H1 (cell line): Measurements from ENCODE around the gene GDF15. TPM values are rescaled to one million over a fixed set of nuclear protein-coding genes. Genes with fewer than 3 reads are reported as not detected.

Experiments used
- CTCF ChIA-PET: fragments of 300-600 bp; sonication (Branson Sonifier 250); formaldehyde crosslinking; loops from one replicate; lab custom pipeline; 2021; ENCODE audit not compliant: partially characterized antibody; lab: Charles Lee
- POLR2A ChIA-PET: fragments of 300-600 bp; sonication (Branson Sonifier 250); formaldehyde crosslinking; loops from one replicate; lab custom pipeline; 2021; ENCODE audit warnings: inconsistent platforms; ENCODE audit not compliant: partially characterized antibody; lab: Charles Lee
- DNase-seq, 2 experiments: peaks; one replicate each; pipeline versions ENCODE4 v3.0.0 to v3.0.0-alpha.2; 2010 to 2022; ENCODE audit warnings: low spot score in 2 of 2, low read depth in 1 of 2, mixed read lengths in 1 of 2
- FAIRE-seq: peaks from 2 replicates; lab custom pipeline; 2011; peaks lifted over from hg19 to GRCh38; lab: Jason Lieb, UNC
- H2AFZ ChIP-seq: 2 replicates; pipeline ENCODE4 v1.8.1; 2012; ENCODE audit warnings: low read length, inconsistent platforms
- H2AK5ac ChIP-seq: 2 replicates; pipeline ENCODE4 v1.6.1; 2013; ENCODE audit warnings: low read depth, low read length
- H2BK120ac ChIP-seq: replicated peaks from 2 replicates; pipeline ENCODE3; 2013; ENCODE audit warnings: low read depth, low read length, inconsistent platforms
- H2BK12ac ChIP-seq: 2 replicates; pipeline ENCODE4 v1.6.1; 2013; ENCODE audit warnings: low read depth, low read length
- H2BK15ac ChIP-seq: 2 replicates; pipeline ENCODE4 v1.6.1; 2013; ENCODE audit warnings: low read length
- H2BK20ac ChIP-seq: 2 replicates; pipeline ENCODE4 v1.6.1; 2013; ENCODE audit warnings: low read length
- H2BK5ac ChIP-seq: 2 replicates; pipeline ENCODE4 v1.6.1; 2013; ENCODE audit warnings: low read depth, low read length
- H3K14ac ChIP-seq: 2 replicates; pipeline ENCODE4 v1.6.1; 2013; ENCODE audit warnings: inconsistent platforms; ENCODE audit not compliant: insufficient read length
- H3K18ac ChIP-seq: 2 replicates; pipeline ENCODE4 v1.6.1; 2013; ENCODE audit warnings: low read length; ENCODE audit errors: extremely low read depth
- H3K23ac ChIP-seq: 2 replicates; pipeline ENCODE4 v1.6.1; 2013; ENCODE audit warnings: inconsistent platforms; ENCODE audit not compliant: insufficient read length
- H3K23me2 ChIP-seq: 2 replicates; pipeline ENCODE4 v1.6.1; 2013; ENCODE audit warnings: low read depth, low read length
- H3K27ac ChIP-seq: 2 replicates; pipeline ENCODE4 v1.6.1; 2011; ENCODE audit warnings: low read depth, low read length, inconsistent platforms
- H3K27me3 ChIP-seq, 4 experiments: replicated peaks in 1 of 4; 1 replicate in 1 of 4; 2 replicates in 3 of 4; pipeline versions ENCODE4 v1.6.1 to v1.8.1; 2011 to 2013; ENCODE audit warnings: low read length in 3 of 4, mild to moderate bottlenecking in 3 of 4, inconsistent platforms in 2 of 4, mixed read lengths in 2 of 4, moderate library complexity in 1 of 4; ENCODE audit not compliant: control insufficient read depth in 3 of 4, insufficient read depth in 3 of 4; ENCODE audit errors: extremely low read depth in 1 of 4
- H3K36me3 ChIP-seq, 4 experiments: 2 replicates each; pipeline versions ENCODE4 v1.6.1 to v1.8.1; 2011 to 2013; ENCODE audit warnings: mild to moderate bottlenecking in 4 of 4, low read length in 3 of 4, moderate library complexity in 2 of 4, control low read depth in 1 of 4, inconsistent platforms in 1 of 4; ENCODE audit not compliant: insufficient read depth in 4 of 4, control insufficient read depth in 2 of 4
- H3K4ac ChIP-seq: replicated peaks from 2 replicates; pipeline ENCODE3; 2013; ENCODE audit warnings: low read length, low read depth, mixed read lengths, inconsistent platforms; ENCODE audit not compliant: insufficient read length
- H3K4me1 ChIP-seq, 4 experiments: replicated peaks in 1 of 4; 1 replicate in 1 of 4; 2 replicates in 3 of 4; pipeline versions ENCODE4 v1.6.1 to v1.8.1; 2011 to 2013; ENCODE audit warnings: low read length in 3 of 4, inconsistent platforms in 2 of 4, mixed read lengths in 1 of 4; ENCODE audit not compliant: insufficient read depth in 4 of 4, control insufficient read depth in 3 of 4
- H3K4me2 ChIP-seq, 2 experiments: 2 replicates each; pipeline versions ENCODE4 v1.6.1 to v1.8.1; 2011 to 2013; ENCODE audit warnings: low read depth in 2 of 2, low read length in 2 of 2, control low read depth in 1 of 2, inconsistent platforms in 1 of 2, mild to moderate bottlenecking in 1 of 2; ENCODE audit not compliant: insufficient read depth in 1 of 2
- H3K4me3 ChIP-seq, 4 experiments: fragments of 200-600, 300-600 bp in 1 of 4; sonication (generic), shearing (Covaris generic), sonication (Bioruptor Twin) in 1 of 4; 2 replicates each; pipeline versions ENCODE4 v1.5.1 to v1.8.1; 2011 to 2016; ENCODE audit warnings: low read length in 4 of 4, low read depth in 3 of 4, control low read depth in 2 of 4, inconsistent platforms in 2 of 4, mild to moderate bottlenecking in 2 of 4, mixed read lengths in 1 of 4, moderate library complexity in 1 of 4; ENCODE audit not compliant: insufficient read depth in 2 of 4; ENCODE audit errors: extremely low read depth in 1 of 4
- H3K56ac ChIP-seq: replicated peaks from 2 replicates; pipeline ENCODE3; 2013; ENCODE audit warnings: low read depth, mild to moderate bottlenecking, mixed read lengths, low read length, inconsistent platforms; ENCODE audit not compliant: insufficient read length
- H3K79me1 ChIP-seq: 2 replicates; pipeline ENCODE4 v1.6.1; 2013; ENCODE audit warnings: low read depth, low read length, control low read depth
- H3K79me2 ChIP-seq, 2 experiments: 2 replicates each; pipeline versions ENCODE4 v1.6.1 to v1.8.1; 2012 to 2013; ENCODE audit warnings: low read length in 2 of 2, mild to moderate bottlenecking in 2 of 2, inconsistent platforms in 1 of 2; ENCODE audit not compliant: insufficient read depth in 2 of 2, control insufficient read depth in 1 of 2
- H3K9ac ChIP-seq, 4 experiments: replicated peaks in 1 of 4; 1 replicate in 1 of 4; 2 replicates in 3 of 4; pipeline versions ENCODE4 v1.6.1 to v1.8.1; 2011 to 2013; ENCODE audit warnings: low read depth in 3 of 4, low read length in 3 of 4, control low read depth in 2 of 4, mild to moderate bottlenecking in 2 of 4, moderate library complexity in 2 of 4, inconsistent platforms in 1 of 4; ENCODE audit errors: extremely low read depth in 1 of 4
- H3K9me3 ChIP-seq, 2 experiments: 2 replicates each; pipeline versions ENCODE4 v1.6.1 to v1.8.1; 2012 to 2013; ENCODE audit warnings: mild to moderate bottlenecking in 2 of 2, moderate library complexity in 2 of 2, control low read depth in 1 of 2, inconsistent platforms in 1 of 2, low read depth in 1 of 2, low read length in 1 of 2, mixed read lengths in 1 of 2; ENCODE audit not compliant: insufficient read depth in 2 of 2
- H4K20me1 ChIP-seq, 2 experiments: replicated peaks in 1 of 2; 2 replicates each; pipeline versions ENCODE3 to v1.8.1; 2011 to 2013; ENCODE audit warnings: inconsistent platforms in 2 of 2, low read length in 2 of 2, mild to moderate bottlenecking in 1 of 2; ENCODE audit not compliant: insufficient read depth in 2 of 2, control insufficient read depth in 1 of 2
- H4K5ac ChIP-seq: 2 replicates; pipeline ENCODE4 v1.6.1; 2013; ENCODE audit warnings: low read length, low read depth, mixed read lengths, inconsistent platforms; ENCODE audit not compliant: insufficient read length
- H4K8ac ChIP-seq: 2 replicates; pipeline ENCODE4 v1.8.0; 2013; ENCODE audit warnings: mild to moderate bottlenecking, moderate library complexity, low read length, inconsistent platforms; ENCODE audit not compliant: insufficient read depth; ENCODE audit errors: extremely low read depth
- H4K91ac ChIP-seq: replicated peaks from 2 replicates; pipeline ENCODE3; 2013; ENCODE audit warnings: low read length, mixed read lengths, inconsistent platforms; ENCODE audit not compliant: insufficient read length
- HDAC2 ChIP-seq, 2 experiments: fragments of 300-600 bp in 1 of 2; sonication (generic) in 1 of 2; IDR thresholded peaks; 2 replicates each; pipeline ENCODE4 v1.6.1; 2011 to 2012; ENCODE audit warnings: low read depth in 2 of 2, low read length in 2 of 2, mild to moderate bottlenecking in 2 of 2, moderate library complexity in 2 of 2, borderline replicate concordance in 1 of 2, inconsistent platforms in 1 of 2
- KDM1A ChIP-seq: fragments of 200-600, 300-600 bp; sonication (generic); IDR thresholded peaks from 2 replicates; pipeline ENCODE4 v1.7.1; 2016; ENCODE audit warnings: mild to moderate bottlenecking, low read length, borderline replicate concordance
- RFX5 ChIP-seq: IDR thresholded peaks from 2 replicates; pipeline ENCODE4 v1.6.1; 2011; ENCODE audit warnings: low read depth, low read length, improper control_type of control experiment, borderline replicate concordance
- WGBS, 2 experiments: shearing (Covaris generic) in 1 of 2; methylation state at CpG; one replicate each; pipeline versions ENCODE4 v1.1.6 to v1.1.7; 2013 to 2015; ENCODE audit warnings: low lambda C conversion rate in 2 of 2, mixed read lengths in 2 of 2, inconsistent platforms in 1 of 2, low coverage in 1 of 2, missing lambda C conversion rate in 1 of 2; ENCODE audit not compliant: insufficient replicate concordance in 2 of 2, insufficient coverage in 1 of 2, insufficient read length in 1 of 2; ENCODE audit errors: extremely low coverage in 1 of 2, missing lambda C conversion rate in 1 of 2; 5-methylcytosine and 5-hydroxymethylcytosine counted together
- polyA plus RNA-seq, 7 experiments: library from polyadenylated mRNA; depleted of rRNA in 3 of 7; stranded (reverse) in 5 of 7; unstranded in 2 of 7; fragments of >200 nt in 5 of 7; fragments of 200-250 nt in 2 of 7; gene quantifications; 1 replicate in 5 of 7; 2 replicates in 1 of 7; 4 replicates in 1 of 7; pipeline versions ENCODE4 v1.2.1 to v1.2.3, GENCODE V29; 2011 to 2013; ENCODE audit warnings: missing spikeins in 2 of 7, mixed read lengths in 2 of 7
- total RNA-seq: library from RNA; stranded (reverse); fragmentation: NEBNext Ultra II Directional; extraction: Animal tissue kit (Norgen Biotek cat#: 25700); gene quantifications from 2 replicates; pipeline ENCODE4 v1.2.1, GENCODE V29; 2021
- TF ChIP-seq, protein P1 (sequence below): IDR thresholded peaks from 2 replicates; pipeline ENCODE4 v1.6.1; 2011; ENCODE audit warnings: low read length, improper control_type of control experiment

The GDF15 gene
- total and polyA plus RNA-seq, 2 of the 8 experiments (the other 6 are each of a cell fraction or from before 2014, with no cell fraction given) = 4.1 to 8.5 TPM

DNA sequence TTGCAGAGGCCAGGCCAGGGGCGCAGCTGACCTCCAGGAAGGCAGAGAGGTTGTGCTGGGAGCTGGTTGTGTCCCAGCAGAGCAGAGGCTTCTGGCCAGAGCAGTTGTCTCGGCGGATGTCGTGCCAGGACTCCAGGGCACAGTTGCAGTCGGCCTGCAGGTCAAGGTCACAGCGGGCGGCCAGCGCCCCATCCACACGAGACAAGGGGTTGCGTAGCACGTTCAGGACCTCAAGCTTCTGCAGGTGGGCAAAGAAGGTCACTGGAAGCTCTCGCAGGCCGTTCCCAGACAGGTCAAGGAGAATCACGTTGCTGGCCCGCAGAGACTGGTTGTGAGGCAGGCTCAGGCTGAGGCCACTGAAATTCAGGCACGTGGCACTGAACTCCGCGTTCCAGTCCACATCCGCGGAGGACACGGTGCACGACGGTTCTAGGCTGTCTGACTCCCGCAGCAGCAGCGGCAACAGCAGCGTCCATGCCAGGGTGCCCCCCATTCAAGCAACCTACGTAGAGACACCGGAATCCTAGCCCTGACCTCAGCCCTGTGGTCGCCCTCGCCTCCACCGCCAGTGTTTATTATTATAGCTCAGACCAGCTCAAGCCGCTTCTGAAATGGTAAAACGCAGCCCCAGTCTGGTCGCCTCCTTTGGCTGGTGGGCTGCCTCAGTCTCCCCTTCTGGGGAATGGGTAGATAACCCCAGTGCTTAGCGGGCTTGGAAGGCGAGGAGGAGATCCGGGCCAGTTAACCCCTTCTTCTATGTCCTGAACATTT, 10.7 kb downstream of the GDF15 start:
- Histone ChIP-seq H3K79me2 (no peaks in the 10 kb centered on the region), H3K18ac (peak overlapping the region; percentile 38; the same call in 1 of the 2 replicates), H3K27me3 (peaks cover 0 to 3% (median under 1%) of the 10 kb centered on the region in 4 experiments; a peak in 3 of 7 replicates), H4K8ac (peak overlapping the region; percentile 29; the same call in 1 of the 2 replicates), H2BK5ac (peak overlapping the region; percentile 69; the same call in 1 of the 2 replicates), H4K91ac (peak overlapping the region; percentile 2), H3K4me1 (peaks cover 0 to 12% (median 4%) of the 10 kb centered on the region in 4 experiments; a peak in 5 of 7 replicates), H3K9me3 (no peaks in the 10 kb centered on the region), H4K5ac (no peak overlapping the region), H2AFZ (0 out of 2 replicates have a peak overlapping the region, but pooled peaks have one; percentile 12), H3K23me2 (no peaks in the 10 kb centered on the region), H3K27ac (no peak overlapping the region), H4K20me1 (no peaks in the 10 kb centered on the region), H3K23ac (no peak overlapping the region), H2BK12ac (peak overlapping the region; percentile 45; the same call in 1 of the 2 replicates), H2BK120ac (no peak overlapping the region), H3K14ac (no peak overlapping the region), H3K9ac (no peak overlapping the region; a peak in 2 of 7 replicates), H3K79me1 (no peaks in the 10 kb centered on the region), H3K4ac (peak overlapping the region; percentile 75), H3K4me3 (peak overlapping the region in 1 of 4 experiments; percentile 51; a peak in 3 of 8 replicates), H2BK15ac (peak overlapping the region; percentile 25; the same call in 1 of the 2 replicates), H3K36me3 (no peaks in the 10 kb centered on the region), H3K4me2 (peak overlapping the region; percentile 26 to 63; a peak in 2 of 4 replicates), H2AK5ac (0 out of 2 replicates have a peak overlapping the region, but pooled peaks have one; percentile 33), H2BK20ac (peak overlapping the region; percentile 8; the same call in 1 of the 2 replicates), H3K56ac (no peak overlapping the region)
- POLR2A ChIA-PET = interaction anchor here (0.8 to 3.4 kb wide), 7 partner anchors 20 to 126 kb away, joined by 3 to 12 read pairs (median 3); partner anchors contain the start of gene JUND
- 86% methylated on average over 37 of the region's 37 CpGs; no CpG with 5 or more reads in 1 of the 2 experiments for WGBS, 2 experiments
- DNase-seq = no peak
- CTCF ChIA-PET = interaction anchor here (0.7 to 12.8 kb wide), 10 partner anchors 8 to 118 kb away, joined by 3 to 174 read pairs (median 4); partner anchors contain the start of gene GDF15
- peak in 1 of 2 experiments; percentile 75; a peak in 1 of 4 replicates for TF ChIP-seq HDAC2 (IDR thresholded peaks at IDR 0.05; ENCODE audit: borderline replicate concordance in 1 of 2, low read depth in 2 of 2, low read length in 2 of 2)
- peak; percentile 95 for TF ChIP-seq KDM1A
- TF ChIP-seq, protein P1, sequence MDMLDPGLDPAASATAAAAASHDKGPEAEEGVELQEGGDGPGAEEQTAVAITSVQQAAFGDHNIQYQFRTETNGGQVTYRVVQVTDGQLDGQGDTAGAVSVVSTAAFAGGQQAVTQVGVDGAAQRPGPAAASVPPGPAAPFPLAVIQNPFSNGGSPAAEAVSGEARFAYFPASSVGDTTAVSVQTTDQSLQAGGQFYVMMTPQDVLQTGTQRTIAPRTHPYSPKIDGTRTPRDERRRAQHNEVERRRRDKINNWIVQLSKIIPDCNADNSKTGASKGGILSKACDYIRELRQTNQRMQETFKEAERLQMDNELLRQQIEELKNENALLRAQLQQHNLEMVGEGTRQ = no peak
- TF ChIP-seq RFX5 = no peak
- no peak for FAIRE-seq
